GM12878 (cell line): Measurements from ENCODE around the gene TRDN. TPM values are rescaled to one million over a fixed set of nuclear protein-coding genes. Genes with fewer than 3 reads are reported as not detected.

Source experiments
- ATAC-seq: fragments of 200-7000 bp; cut with Tn5 transposase; 3 replicates; pipeline ENCODE4 v1.9.1; 2020; ENCODE audit warnings: mild to moderate bottlenecking, moderate library complexity
- BruUV-seq: library from RNA; stranded (reverse); fragments of 400-500 nt; replicated peaks from 2 replicates; lab custom pipeline; 2021; lab: Mats Ljungman, UMichigan
- CTCF ChIA-PET: fragments of 300-600 bp; sonication (Branson Sonifier 250); formaldehyde crosslinking; extraction: SDS; loops from one replicate; lab custom pipeline; 2021; ENCODE audit warnings: inconsistent platforms; lab: Yijun Ruan, JAX
- POLR2A ChIA-PET: fragments of 350-600 bp; formaldehyde crosslinking; extraction: SDS; loops from one replicate; lab custom pipeline; 2021; ENCODE audit warnings: inconsistent platforms; lab: Charles Lee
- RAD21 ChIA-PET: fragments of 300-600 bp; sonication (Branson Sonifier 250); formaldehyde crosslinking; loops from one replicate; lab custom pipeline; 2023; ENCODE audit warnings: antibody characterized with exemption; ENCODE audit not compliant: unreplicated experiment; lab: Charles Lee
- SMC1A ChIA-PET: fragments of 300-600 bp; sonication (Branson Sonifier 250); formaldehyde crosslinking; loops from one replicate; lab custom pipeline; 2023; ENCODE audit not compliant: unreplicated experiment, uncharacterized antibody; lab: Charles Lee
- DNase-seq: peaks from one replicate; pipeline ENCODE4 v3.0.0-alpha.2; 2011; ENCODE audit warnings: low read depth, low spot score
- FAIRE-seq: peaks from 3 replicates; lab custom pipeline; 2011; peaks lifted over from hg19 to GRCh38; lab: Jason Lieb, UNC
- H2AFZ ChIP-seq: 2 replicates; pipeline ENCODE4 v1.6.0; 2011; ENCODE audit warnings: low read depth, low read length, control low read depth; ENCODE audit not compliant: control insufficient read depth
- H3K27ac ChIP-seq: 2 replicates; pipeline ENCODE4 v1.5.1; 2011; ENCODE audit warnings: control low read depth; ENCODE audit not compliant: control insufficient read depth, insufficient read depth
- H3K27me3 ChIP-seq, 2 experiments: replicated peaks in 1 of 2; 2 replicates each; pipeline versions ENCODE4 v1.6.0 to v1.6.1; 2011; ENCODE audit warnings: low read length in 1 of 2; ENCODE audit not compliant: control insufficient read depth in 2 of 2, insufficient read depth in 2 of 2
- H3K36me3 ChIP-seq, 2 experiments: 2 replicates each; pipeline ENCODE4 v1.5.1; 2011; ENCODE audit warnings: low read length in 1 of 2; ENCODE audit not compliant: control insufficient read depth in 2 of 2, insufficient read depth in 2 of 2
- H3K4me1 ChIP-seq: 2 replicates; pipeline ENCODE4 v1.6.1; 2011; ENCODE audit warnings: mild to moderate bottlenecking, low read length, moderate library complexity, mixed read lengths; ENCODE audit not compliant: control insufficient read depth, insufficient read depth
- H3K4me2 ChIP-seq: 2 replicates; pipeline ENCODE4 v1.6.0; 2011; ENCODE audit warnings: control low read depth; ENCODE audit not compliant: control insufficient read depth, insufficient read depth
- H3K4me3 ChIP-seq: fragments of 200-600 bp; sonication (generic); 2 replicates; pipeline ENCODE4 v1.5.1; 2016
- H3K79me2 ChIP-seq: 2 replicates; pipeline ENCODE4 v1.6.0; 2011; ENCODE audit warnings: low read length; ENCODE audit not compliant: control insufficient read depth, insufficient read depth
- H3K9ac ChIP-seq: 2 replicates; pipeline ENCODE4 v1.8.0; 2011; ENCODE audit warnings: low read length, control low read depth, mixed read lengths; ENCODE audit not compliant: control insufficient read depth, insufficient read depth
- H3K9me3 ChIP-seq: replicated peaks from 3 replicates; pipeline ENCODE4 v1.5.1; 2011; ENCODE audit warnings: mild to moderate bottlenecking, low read length; ENCODE audit not compliant: control insufficient read depth, insufficient read depth
- H4K20me1 ChIP-seq: 2 replicates; pipeline ENCODE4 v1.6.0; 2011; ENCODE audit not compliant: control insufficient read depth, insufficient read depth
- EED ChIP-seq: sonication (generic); IDR thresholded peaks from 2 replicates; pipeline ENCODE4 v1.6.1; 2016; ENCODE audit warnings: antibody characterized with exemption, low read depth
- HDAC2 ChIP-seq: fragments of 200-600 bp; sonication (generic); IDR thresholded peaks from 2 replicates; pipeline ENCODE4 v1.6.1; 2017
- HDAC6 ChIP-seq: fragments of 200-600 bp; sonication (generic); IDR thresholded peaks from one replicate; pipeline ENCODE4 v1.8.0; 2017; ENCODE audit warnings: antibody characterized with exemption; ENCODE audit not compliant: unreplicated experiment
- MTA2 ChIP-seq: fragments of 450-650 bp; IDR thresholded peaks from 2 replicates; pipeline ENCODE4 v1.6.1; 2016; ENCODE audit warnings: low read depth, mild to moderate bottlenecking, moderate library complexity
- MTA3 ChIP-seq: IDR thresholded peaks from 2 replicates; pipeline ENCODE4 v1.6.1; 2012; ENCODE audit warnings: low read length, inconsistent platforms, borderline replicate concordance
- MYC ChIP-seq: IDR thresholded peaks from 2 replicates; pipeline ENCODE4 v1.6.1; 2011; ENCODE audit warnings: mild to moderate bottlenecking, low read length, moderate library complexity, inconsistent platforms; ENCODE audit not compliant: insufficient read depth, insufficient replicate concordance, insufficient read length, severe bottlenecking
- NFYA ChIP-seq: IDR thresholded peaks from 2 replicates; pipeline ENCODE4 v1.6.1; 2011; ENCODE audit warnings: low read depth, mild to moderate bottlenecking, low read length, improper control_type of control experiment, borderline replicate concordance
- NFYB ChIP-seq: IDR thresholded peaks from 2 replicates; pipeline ENCODE4 v1.6.1; 2011; ENCODE audit warnings: low read depth, mild to moderate bottlenecking, low read length, improper control_type of control experiment, moderate library complexity; ENCODE audit not compliant: insufficient read depth
- NR2C2 ChIP-seq: IDR thresholded peaks from 2 replicates; pipeline ENCODE4 v1.6.1; 2011; ENCODE audit warnings: borderline replicate concordance, low read depth; ENCODE audit not compliant: control insufficient read depth, insufficient read length
- NR2F1 ChIP-seq: fragments of 450-650 bp; conservative IDR thresholded peaks from 2 replicates; pipeline ENCODE4 v1.6.1; 2017; ENCODE audit warnings: mild to moderate bottlenecking
- PML ChIP-seq: IDR thresholded peaks from 2 replicates; pipeline ENCODE4 v1.6.1; 2012; ENCODE audit warnings: low read length, inconsistent platforms
- POLR2A ChIP-seq: IDR thresholded peaks from 2 replicates; pipeline ENCODE4 v1.6.1; 2011; ENCODE audit warnings: low read depth, mild to moderate bottlenecking, low read length
- RCOR1 ChIP-seq: conservative IDR thresholded peaks from 2 replicates; pipeline ENCODE4 v1.6.1; 2012; ENCODE audit warnings: low read depth, low read length, improper control_type of control experiment
- SMC3 ChIP-seq: IDR thresholded peaks from 2 replicates; pipeline ENCODE4 v1.6.1; 2011; ENCODE audit warnings: low read length, improper control_type of control experiment, borderline replicate concordance
- SPI1 ChIP-seq: IDR thresholded peaks from 2 replicates; pipeline ENCODE4 v1.6.1; 2011; ENCODE audit warnings: low read depth, mild to moderate bottlenecking, low read length, moderate library complexity, borderline replicate concordance; ENCODE audit not compliant: insufficient read depth
- SREBF1 ChIP-seq: IDR thresholded peaks from 2 replicates; pipeline ENCODE4 v1.6.1; 2012; ENCODE audit warnings: mild to moderate bottlenecking, low read length
- SUPT20H ChIP-seq: IDR thresholded peaks from 2 replicates; pipeline ENCODE4 v1.6.1; 2011; ENCODE audit warnings: low read depth, mild to moderate bottlenecking, low read length, moderate library complexity, borderline replicate concordance; ENCODE audit not compliant: control insufficient read depth
- TAF1 ChIP-seq: IDR thresholded peaks from 2 replicates; pipeline ENCODE4 v1.6.1; 2011; ENCODE audit warnings: mild to moderate bottlenecking, low read depth, low read length, borderline replicate concordance
- YY1 ChIP-seq: IDR thresholded peaks from 2 replicates; pipeline ENCODE4 v1.6.1; 2011; ENCODE audit warnings: low read depth, mild to moderate bottlenecking, low read length
- ZNF207 ChIP-seq: fragments of 450-650 bp; IDR thresholded peaks from 2 replicates; pipeline ENCODE4 v1.6.1; 2014; ENCODE audit warnings: antibody characterized with exemption, mild to moderate bottlenecking, borderline replicate concordance
- WGBS: methylation state at CpG from one replicate; pipeline ENCODE4 v1.1.6; 2016; ENCODE audit warnings: low lambda C conversion rate; ENCODE audit not compliant: insufficient replicate concordance, insufficient coverage; ENCODE audit errors: missing lambda C conversion rate; 5-methylcytosine and 5-hydroxymethylcytosine counted together
- in situ Hi-C: fragments of 300-500 bp; cut with MboI; formaldehyde crosslinking; loops from 9 replicates; pipeline ENCODE4 v1.14.3; 2018; ENCODE audit warnings: mixed read lengths
- intact Hi-C: fragments of 100-400 bp; cut with micrococcal nuclease; formaldehyde crosslinking; loops from one replicate; pipeline ENCODE4 v1.14.2; 2022; ENCODE audit not compliant: unreplicated experiment
- polyA plus RNA-seq, 11 experiments: library from polyadenylated mRNA; depleted of rRNA in 4 of 11; unstranded in 6 of 11; stranded (reverse) in 5 of 11; fragments of >200 nt; fragmentation: Nextera tagmentation in 4 of 11; fragmentation: Illumina TruSeq in 1 of 11; extraction: Ambion mirVana in 4 of 11; extraction: Trizol in 1 of 11; gene quantifications; 1 replicate in 1 of 11; 2 replicates in 10 of 11; pipeline versions ENCODE4 v1.2.1 to v1.2.3, GENCODE V29; 2011 to 2016; ENCODE audit warnings: inconsistent platforms in 2 of 11, missing spikeins in 2 of 11, low read depth in 1 of 11
- total RNA-seq, 4 experiments: library from RNA; depleted of rRNA in 3 of 4; stranded (reverse); fragments of >200 nt in 3 of 4; fragmentation: Illumina TruSeq in 1 of 4; extraction: Trizol in 1 of 4; gene quantifications; 2 replicates each; pipeline versions ENCODE4 v1.2.1 to v1.2.3, GENCODE V29; 2013 to 2021

TRDN gene
- total and polyA plus RNA-seq, 10 of the 15 experiments (the other 5 are each of a cell fraction or from before 2014, with no cell fraction given), result not detected

GRCh38 chr6:123458218-123458617 lies 178.5 kb downstream of the TRDN start:
- no peak for FAIRE-seq
- H3K9ac ChIP-seq, result no peak overlapping the region
- ChIA-PET POLR2A (no interaction called here), CTCF (no interaction called here), RAD21 (no interaction called here), SMC1A (no interaction called here)
- no peaks in the 10 kb centered on the region for H4K20me1 ChIP-seq
- intact Hi-C loops, result no loop called here
- H3K36me3 ChIP-seq, result no peaks in the 10 kb centered on the region
- H3K4me2 ChIP-seq, result no peak overlapping the region
- in situ Hi-C loops, result no loop called here
- no peaks in the 10 kb centered on the region for H3K9me3 ChIP-seq
- no peak overlapping the region for H2AFZ ChIP-seq
- no peak overlapping the region for H3K4me3 ChIP-seq
- TF ChIP-seq TAF1 (no peak), RCOR1 (no peak), HDAC6 (no peak), SMC3 (no peak), NFYA (no peak), NFYB (no peak), HDAC2 (no peak), SPI1 (no peak), ZNF207 (no peak), YY1 (no peak), SUPT20H (no peak), EED (no peak), POLR2A (no peak), PML (no peak), MYC (no peak), MTA3 (no peak), NR2F1 (no peak), NR2C2 (no peak), SREBF1 (no peak), MTA2 (no peak)
- no peak for ATAC-seq
- H3K27me3 ChIP-seq, result no peaks in the 10 kb centered on the region
- no peaks in the 10 kb centered on the region for H3K4me1 ChIP-seq
- WGBS, result 0% methylated on average over 1 of the region's 1 CpG
- no TSS peak for BruUV-seq
- H3K27ac ChIP-seq, result no peak overlapping the region
- no peaks in the 10 kb centered on the region for H3K79me2 ChIP-seq
- DNase-seq, result no peak
